DOHH2 (cell line): Measurements from ENCODE around the gene ZBTB43.

ENCODE experiments used
- H3F3A ChIP-seq: fragments of 200-600 bp; sonication (generic), shearing (Covaris generic); 2 replicates; pipeline ENCODE4 v1.6.0; 2016; ENCODE audit warnings: antibody characterized with exemption, mild to moderate bottlenecking; ENCODE audit not compliant: control insufficient read depth, insufficient read depth
- H3K27ac ChIP-seq: fragments of 200-600 bp; sonication (generic); 2 replicates; pipeline ENCODE4 v1.5.1; 2014; ENCODE audit warnings: low read depth, mild to moderate bottlenecking, low read length, moderate library complexity
- H3K27me3 ChIP-seq: fragments of 200-600 bp; sonication (generic); 2 replicates; pipeline ENCODE4 v1.6.1; 2014; ENCODE audit warnings: mild to moderate bottlenecking, low read length, mixed read lengths; ENCODE audit not compliant: control insufficient read depth
- H3K36me3 ChIP-seq: fragments of 200-600 bp; sonication (generic); 2 replicates; pipeline ENCODE4 v1.6.1; 2014; ENCODE audit warnings: mild to moderate bottlenecking, low read length, moderate library complexity, mixed read lengths; ENCODE audit not compliant: control insufficient read depth
- H3K4me1 ChIP-seq: fragments of 200-600 bp; sonication (generic); 2 replicates; pipeline ENCODE4 v1.6.1; 2014; ENCODE audit warnings: mild to moderate bottlenecking, low read length, mixed read lengths; ENCODE audit not compliant: control insufficient read depth
- H3K4me2 ChIP-seq: fragments of 200-600 bp; sonication (generic); 2 replicates; pipeline ENCODE4 v1.6.0; 2014; ENCODE audit warnings: mild to moderate bottlenecking, low read length, moderate library complexity
- H3K4me3 ChIP-seq: fragments of 200-600 bp; sonication (generic); 2 replicates; pipeline ENCODE4 v1.5.1; 2014; ENCODE audit warnings: mild to moderate bottlenecking, low read length, mixed read lengths
- H3K79me2 ChIP-seq: fragments of 200-600 bp; sonication (generic); 2 replicates; pipeline ENCODE4 v1.6.1; 2014; ENCODE audit warnings: mild to moderate bottlenecking, low read length, mixed read lengths; ENCODE audit not compliant: control insufficient read depth
- H3K9me2 ChIP-seq: fragments of 200-600 bp; sonication (generic); replicated peaks from 2 replicates; pipeline ENCODE4 v1.6.1; 2014; ENCODE audit warnings: mild to moderate bottlenecking, low read length, mixed read lengths; ENCODE audit not compliant: control insufficient read depth
- H3K9me3 ChIP-seq: fragments of 200-600 bp; sonication (generic); 2 replicates; pipeline ENCODE4 v1.6.1; 2014; ENCODE audit warnings: antibody characterized with exemption, low read length, mixed read lengths; ENCODE audit not compliant: control insufficient read depth, insufficient read depth
- H4K20me1 ChIP-seq: fragments of 200-600 bp; sonication (generic); 2 replicates; pipeline ENCODE4 v1.6.0; 2014; ENCODE audit warnings: low read depth, mild to moderate bottlenecking, antibody characterized with exemption, low read length, moderate library complexity; ENCODE audit not compliant: control insufficient read depth, insufficient read depth
- EZH2phosphoT487 ChIP-seq: fragments of 200-600 bp; sonication (generic); IDR thresholded peaks from 2 replicates; pipeline ENCODE4 v1.6.1; 2017; ENCODE audit warnings: borderline replicate concordance, mild to moderate bottlenecking, antibody characterized with exemption, low read length, moderate library complexity, mixed read lengths
- TF ChIP-seq, protein P1 (sequence below): fragments of 200-600 bp; sonication (generic); IDR thresholded peaks from one replicate; pipeline ENCODE4 v1.5.1; 2014; ENCODE audit warnings: antibody characterized with exemption, mild to moderate bottlenecking, low read depth, low read length; ENCODE audit not compliant: poor library complexity, severe bottlenecking

Gene ZBTB43

DNA sequence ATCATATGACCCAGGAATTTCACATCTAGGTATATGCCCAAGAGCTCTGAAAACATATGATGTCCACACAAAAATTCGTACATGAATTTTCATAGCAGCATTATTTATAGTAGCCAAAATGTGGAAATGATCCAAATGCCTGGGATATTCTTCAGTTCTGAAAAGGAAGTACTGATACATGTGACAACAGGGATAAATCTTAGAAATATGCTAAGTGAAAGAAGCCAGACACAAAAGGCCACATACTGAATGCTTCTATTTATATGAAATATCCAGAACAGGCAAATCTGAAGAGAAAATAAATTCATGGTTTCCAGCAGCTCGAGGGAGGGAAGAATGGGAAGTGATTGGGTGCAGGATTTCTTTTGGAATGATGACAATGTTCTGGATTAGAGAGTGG is 16.8 kb upstream of the ZBTB43 start:
- Histone ChIP-seq H3K4me3 (no peak overlapping the region), H4K20me1 (no peaks in the 10 kb centered on the region), H3K79me2 (no peaks in the 10 kb centered on the region), H3F3A (no peaks in the 10 kb centered on the region), H3K4me1 (no peaks in the 10 kb centered on the region), H3K36me3 (no peaks in the 10 kb centered on the region), H3K9me3 (no peaks in the 10 kb centered on the region), H3K27me3 (peaks cover 37% of the 10 kb centered on the region), H3K27ac (no peak overlapping the region), H3K9me2 (no peaks in the 10 kb centered on the region), H3K4me2 (no peak overlapping the region)
- TF ChIP-seq EZH2phosphoT487: no peak
- TF ChIP-seq, protein P1, sequence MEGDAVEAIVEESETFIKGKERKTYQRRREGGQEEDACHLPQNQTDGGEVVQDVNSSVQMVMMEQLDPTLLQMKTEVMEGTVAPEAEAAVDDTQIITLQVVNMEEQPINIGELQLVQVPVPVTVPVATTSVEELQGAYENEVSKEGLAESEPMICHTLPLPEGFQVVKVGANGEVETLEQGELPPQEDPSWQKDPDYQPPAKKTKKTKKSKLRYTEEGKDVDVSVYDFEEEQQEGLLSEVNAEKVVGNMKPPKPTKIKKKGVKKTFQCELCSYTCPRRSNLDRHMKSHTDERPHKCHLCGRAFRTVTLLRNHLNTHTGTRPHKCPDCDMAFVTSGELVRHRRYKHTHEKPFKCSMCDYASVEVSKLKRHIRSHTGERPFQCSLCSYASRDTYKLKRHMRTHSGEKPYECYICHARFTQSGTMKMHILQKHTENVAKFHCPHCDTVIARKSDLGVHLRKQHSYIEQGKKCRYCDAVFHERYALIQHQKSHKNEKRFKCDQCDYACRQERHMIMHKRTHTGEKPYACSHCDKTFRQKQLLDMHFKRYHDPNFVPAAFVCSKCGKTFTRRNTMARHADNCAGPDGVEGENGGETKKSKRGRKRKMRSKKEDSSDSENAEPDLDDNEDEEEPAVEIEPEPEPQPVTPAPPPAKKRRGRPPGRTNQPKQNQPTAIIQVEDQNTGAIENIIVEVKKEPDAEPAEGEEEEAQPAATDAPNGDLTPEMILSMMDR: no peak

GRCh38 chr9:126788634-126789349 is 16.0 kb upstream of the ZBTB43 start:
- Histone ChIP-seq H4K20me1 (no peaks in the 10 kb centered on the region), H3K4me3 (no peak overlapping the region), H3K36me3 (no peaks in the 10 kb centered on the region), H3K79me2 (no peaks in the 10 kb centered on the region), H3K9me3 (no peaks in the 10 kb centered on the region), H3K27me3 (peaks cover 44% of the 10 kb centered on the region), H3K4me2 (no peak overlapping the region), H3K9me2 (no peaks in the 10 kb centered on the region), H3K4me1 (no peaks in the 10 kb centered on the region), H3K27ac (no peak overlapping the region), H3F3A (no peaks in the 10 kb centered on the region)
- TF ChIP-seq, protein P1: no peak
- TF ChIP-seq EZH2phosphoT487: no peak

DNA sequence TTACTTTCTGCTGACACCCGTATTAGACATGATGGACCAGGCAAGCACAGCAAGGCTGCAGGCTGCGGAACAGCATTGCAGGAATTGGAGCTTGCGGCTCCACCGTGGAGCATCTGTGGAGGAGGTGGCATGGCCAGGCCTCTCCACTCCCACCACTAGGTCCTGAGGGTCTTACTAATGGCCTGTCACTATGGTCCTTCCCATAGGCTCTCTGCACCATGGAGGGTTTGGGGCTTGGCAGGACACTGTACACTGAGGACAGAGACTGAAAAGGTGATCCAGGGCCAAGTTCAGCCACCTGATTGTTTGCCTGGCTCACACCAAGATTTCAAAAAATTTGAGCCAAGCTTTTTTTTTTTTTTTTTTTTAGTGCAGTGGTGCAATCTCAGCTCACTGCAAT is 14.3 kb upstream of the ZBTB43 start:
- Histone ChIP-seq H3K27ac (no peak overlapping the region), H3K4me1 (no peaks in the 10 kb centered on the region), H3K36me3 (no peaks in the 10 kb centered on the region), H3K79me2 (no peaks in the 10 kb centered on the region), H3K9me3 (no peaks in the 10 kb centered on the region), H3F3A (no peaks in the 10 kb centered on the region), H3K9me2 (no peaks in the 10 kb centered on the region), H3K27me3 (peaks cover 50% of the 10 kb centered on the region), H3K4me3 (no peak overlapping the region), H3K4me2 (no peak overlapping the region), H4K20me1 (no peaks in the 10 kb centered on the region)
- TF ChIP-seq, protein P1: no peak
- TF ChIP-seq EZH2phosphoT487: no peak
